Measurements from ENCODE around the gene GJB1. TPM values are rescaled to one million over a fixed set of nuclear protein-coding genes. Genes with fewer than 3 reads are reported as not detected.

GJB1 gene
- total and polyA plus RNA-seq, 9 of the 15 experiments (the other 6 are each of a cell fraction or from before 2014, with no cell fraction given): 0.11 TPM; not detected in 8

DNA sequence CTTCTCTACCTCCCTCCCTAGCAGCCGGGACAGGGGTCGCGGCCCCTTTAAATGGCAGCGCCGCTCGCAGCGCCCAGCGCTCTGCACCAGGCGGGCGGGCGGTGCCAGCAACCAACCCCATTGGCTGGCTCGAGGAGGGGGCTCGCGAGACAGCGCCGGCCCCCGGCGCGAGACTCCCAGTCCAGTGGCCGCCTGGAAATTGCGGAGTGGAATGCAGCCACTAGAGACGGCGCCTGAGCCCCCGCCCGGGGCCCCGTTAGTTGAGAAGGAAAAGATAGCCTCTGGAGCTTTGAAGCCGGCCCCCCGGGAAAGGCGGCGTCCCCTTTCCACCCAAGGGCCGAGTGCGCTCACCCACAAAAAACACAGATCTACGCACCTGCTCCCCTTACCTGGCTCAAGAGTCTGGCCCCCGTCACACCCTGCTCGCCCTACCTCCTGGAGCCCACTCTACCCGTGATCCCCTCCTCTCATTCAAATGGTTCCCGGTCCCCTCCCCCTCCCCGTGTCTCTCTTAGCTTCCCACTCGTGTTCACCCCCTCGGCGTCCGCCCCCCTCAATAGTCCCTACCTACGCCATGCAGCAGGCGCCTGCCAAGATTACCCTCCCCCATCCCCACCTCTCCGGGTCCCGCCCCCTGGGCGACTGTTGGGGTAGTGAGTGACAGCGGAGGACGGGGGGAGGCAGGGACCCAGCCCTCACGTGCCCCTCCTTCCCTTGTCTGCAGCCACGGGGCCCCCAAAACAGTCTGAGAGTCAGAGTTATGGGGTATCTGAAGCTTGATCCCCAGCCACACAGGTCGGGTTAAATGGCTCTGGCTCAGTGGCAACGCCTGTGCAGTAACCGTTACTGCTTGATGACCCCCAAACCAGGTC, 31.3 kb downstream of the GJB1 start, which contains the start of gene ZMYM3 (continued):
- peak in 1 of 3 experiments; percentile 38 for TF ChIP-seq YY1 (IDR thresholded peaks at IDR 0.05; ENCODE audit: borderline replicate concordance in 1 of 3, control insufficient read depth in 1 of 3, extremely low read depth in 1 of 3, insufficient read depth in 3 of 3, insufficient read length in 1 of 3, insufficient replicate concordance in 2 of 3, low read depth in 1 of 3, low read length in 2 of 3)
- no peak for TF ChIP-seq SMARCA5 (IDR thresholded peaks at IDR 0.05)
- no peak for TF ChIP-seq TARDBP (IDR thresholded peaks at IDR 0.05)
- 0 out of 2 replicates have a peak, but pooled peaks have one; percentile 25 for TF ChIP-seq POLR2A (conservative IDR thresholded peaks at IDR 0.05)
- no peak for TF ChIP-seq THAP12 (CRISPR knock-in tag; IDR thresholded peaks at IDR 0.05)
- TF ChIP-seq SMARCA4 (IDR thresholded peaks at IDR 0.05): no peak
- TF ChIP-seq ZNF766 (CRISPR knock-in tag; conservative IDR thresholded peaks at IDR 0.05): 0 out of 2 replicates have a peak, but pooled peaks have one; percentile 39
- TF ChIP-seq CHD1 (IDR thresholded peaks at IDR 0.05; ENCODE audit: low read length): no peak
- TF ChIP-seq SP1 (CRISPR knock-in tag; IDR thresholded peaks at IDR 0.05): peak; percentile 29; the same call in 1 of the 2 replicates
- no peak for TF ChIP-seq ASH1L (IDR thresholded peaks at IDR 0.05; ENCODE audit: borderline replicate concordance, low read depth, partially characterized antibody)
- no peak for TF ChIP-seq FIP1L1 (IDR thresholded peaks at IDR 0.05; ENCODE audit: low read depth, low read length, poor library complexity, severe bottlenecking)
- TF ChIP-seq VEZF1 (CRISPR knock-in tag; IDR thresholded peaks at IDR 0.05): peak; percentile 92
- peak; percentile 55 for TF ChIP-seq NFIC (IDR thresholded peaks at IDR 0.05)
- TF ChIP-seq ZFX (CRISPR knock-in tag; IDR thresholded peaks at IDR 0.05): 0 out of 2 replicates have a peak, but pooled peaks have one; percentile 31
- TF ChIP-seq CHCHD3 (CRISPR knock-in tag; IDR thresholded peaks at IDR 0.05): no peak
- peak; percentile 30; the same call in 1 of the 2 replicates for TF ChIP-seq MAFF (IDR thresholded peaks at IDR 0.05; ENCODE audit: low read length)
- peak; percentile 78 for TF ChIP-seq POLR2G (IDR thresholded peaks at IDR 0.05; ENCODE audit: low read depth, low read length)
- no peak for TF ChIP-seq U2AF2 (optimal IDR thresholded peaks at IDR 0.05; ENCODE audit: low read depth, low read length)
- TF ChIP-seq ZNF717 (CRISPR knock-in tag; IDR thresholded peaks at IDR 0.05): no peak
- no peak for TF ChIP-seq ZKSCAN1 (IDR thresholded peaks at IDR 0.05; ENCODE audit: low read depth, low read length)
- no peak for TF ChIP-seq ILK (tag; IDR thresholded peaks at IDR 0.05; ENCODE audit: borderline replicate concordance, low read depth)
- peak; percentile 72 for TF ChIP-seq USF1 (CRISPR knock-in tag; IDR thresholded peaks at IDR 0.05)
- no peak for TF ChIP-seq POLR2AphosphoS2 (IDR thresholded peaks at IDR 0.05; ENCODE audit: low read length)

Data from K562 (cell line).